Sigmoid colon (tissue), 3 donors: ENCODE results near the gene CES3.

Source experiments
- POLR2A ChIP-seq, 2 donors: fragments of 450-650 bp; IDR thresholded peaks; one replicate each; pipeline ENCODE4 v1.6.1; 2016; ENCODE audit warnings: antibody characterized with exemption in 2 of 2, mild to moderate bottlenecking in 2 of 2, moderate library complexity in 2 of 2
- TF ChIP-seq, protein P1 (sequence below), 4 experiments: fragments of 450-650 bp in 3 of 4; fragments of 200-600 bp in 1 of 4; IDR thresholded peaks; one replicate each; pipeline ENCODE4 v1.5.1; 2016 to 2019; ENCODE audit warnings: antibody characterized with exemption in 4 of 4, mild to moderate bottlenecking in 3 of 4, moderate library complexity in 2 of 4

DNA sequence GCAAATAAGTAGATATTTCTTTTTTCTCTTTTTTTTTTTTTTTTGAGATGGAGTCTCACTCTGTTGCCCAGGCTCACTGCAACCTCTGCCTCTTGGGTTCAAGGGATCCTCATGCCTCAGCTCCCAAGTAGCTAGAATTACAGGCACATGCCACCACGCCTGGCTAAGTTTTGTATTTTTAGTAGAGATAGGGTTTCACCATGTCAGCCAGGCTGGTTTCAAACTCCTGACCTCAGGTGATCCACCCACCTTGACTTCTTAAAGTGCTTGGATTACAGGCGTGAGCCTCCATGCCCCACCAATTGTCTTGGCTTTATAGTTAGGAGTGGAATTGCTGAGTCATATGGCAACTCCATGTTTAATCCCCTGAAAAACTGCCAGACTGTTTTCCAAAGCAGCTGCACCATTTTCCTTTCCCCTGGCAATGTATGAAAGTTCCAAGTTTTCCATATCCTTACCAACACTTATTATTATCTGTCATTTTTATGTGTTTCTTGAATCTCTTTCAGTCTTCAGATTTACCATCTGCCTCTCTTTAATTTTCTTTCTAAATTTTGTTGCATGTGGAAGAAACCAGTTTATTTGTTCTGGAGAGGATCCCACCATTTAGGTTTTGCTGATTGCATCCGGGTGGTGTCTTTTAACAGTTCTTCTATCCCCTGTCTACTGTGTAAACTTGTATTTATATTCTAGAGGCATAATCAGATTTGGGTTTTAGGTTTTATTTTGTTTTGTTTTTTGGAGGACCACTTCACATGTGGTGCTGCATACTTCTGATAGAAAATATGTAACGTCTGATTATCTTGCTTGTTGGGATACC, 9.9 kb upstream of the CES3 start:
- TF ChIP-seq, protein P1, sequence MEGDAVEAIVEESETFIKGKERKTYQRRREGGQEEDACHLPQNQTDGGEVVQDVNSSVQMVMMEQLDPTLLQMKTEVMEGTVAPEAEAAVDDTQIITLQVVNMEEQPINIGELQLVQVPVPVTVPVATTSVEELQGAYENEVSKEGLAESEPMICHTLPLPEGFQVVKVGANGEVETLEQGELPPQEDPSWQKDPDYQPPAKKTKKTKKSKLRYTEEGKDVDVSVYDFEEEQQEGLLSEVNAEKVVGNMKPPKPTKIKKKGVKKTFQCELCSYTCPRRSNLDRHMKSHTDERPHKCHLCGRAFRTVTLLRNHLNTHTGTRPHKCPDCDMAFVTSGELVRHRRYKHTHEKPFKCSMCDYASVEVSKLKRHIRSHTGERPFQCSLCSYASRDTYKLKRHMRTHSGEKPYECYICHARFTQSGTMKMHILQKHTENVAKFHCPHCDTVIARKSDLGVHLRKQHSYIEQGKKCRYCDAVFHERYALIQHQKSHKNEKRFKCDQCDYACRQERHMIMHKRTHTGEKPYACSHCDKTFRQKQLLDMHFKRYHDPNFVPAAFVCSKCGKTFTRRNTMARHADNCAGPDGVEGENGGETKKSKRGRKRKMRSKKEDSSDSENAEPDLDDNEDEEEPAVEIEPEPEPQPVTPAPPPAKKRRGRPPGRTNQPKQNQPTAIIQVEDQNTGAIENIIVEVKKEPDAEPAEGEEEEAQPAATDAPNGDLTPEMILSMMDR (IDR thresholded peaks at IDR 0.05) = no peak
- no peak for TF ChIP-seq POLR2A (IDR thresholded peaks at IDR 0.05)
